Activated T-helper 2 cell treated with anti-CD3 and anti-CD28 coated beads, Interferon-gamma antibody, Interleukin-2, Interleukin-4, amounts not matched to agents 10 μg/mL and 5 μg/mL and 100 μg/mL, durations not matched to agents 14 hours and 24 hours and 36 hours (primary cell): ENCODE data around the gene PCCA. TPM values are rescaled to one million over a fixed set of nuclear protein-coding genes. Genes with fewer than 3 reads are reported as not detected.

Experiments
- DNase-seq: peaks from one replicate; pipeline ENCODE4 v3.0.0; 2021; ENCODE audit warnings: low spot score
- H3K27ac Mint-ChIP-seq: one replicate; pipeline ENCODE4 v1.8.0; 2021; ENCODE audit warnings: mixed read lengths
- H3K27me3 Mint-ChIP-seq: one replicate; pipeline ENCODE4 v1.8.0; 2021; ENCODE audit warnings: low read depth, mixed read lengths
- H3K36me3 Mint-ChIP-seq: one replicate; pipeline ENCODE4 v1.8.0; 2021; ENCODE audit warnings: low read depth, mixed read lengths
- H3K4me1 Mint-ChIP-seq: one replicate; pipeline ENCODE4 v1.8.0; 2021; ENCODE audit warnings: low read depth, mixed read lengths
- H3K4me3 Mint-ChIP-seq: one replicate; pipeline ENCODE4 v1.8.0; 2021; ENCODE audit warnings: low read depth, mild to moderate bottlenecking, moderate library complexity, mixed read lengths
- H3K9me3 Mint-ChIP-seq: one replicate; pipeline ENCODE4 v1.8.0; 2021; ENCODE audit warnings: mixed read lengths
- intact Hi-C: fragments of 100-400 bp; cut with micrococcal nuclease; formaldehyde crosslinking; loops from one replicate; pipeline ENCODE4 v1.15.1; 2023
- total RNA-seq: library from RNA; stranded (reverse); gene quantifications from 2 replicates; pipeline ENCODE4 v1.2.3, GENCODE V29; 2022

Gene PCCA
- total RNA-seq, 1 donor from 2014 or later: 6.7 TPM

DNA sequence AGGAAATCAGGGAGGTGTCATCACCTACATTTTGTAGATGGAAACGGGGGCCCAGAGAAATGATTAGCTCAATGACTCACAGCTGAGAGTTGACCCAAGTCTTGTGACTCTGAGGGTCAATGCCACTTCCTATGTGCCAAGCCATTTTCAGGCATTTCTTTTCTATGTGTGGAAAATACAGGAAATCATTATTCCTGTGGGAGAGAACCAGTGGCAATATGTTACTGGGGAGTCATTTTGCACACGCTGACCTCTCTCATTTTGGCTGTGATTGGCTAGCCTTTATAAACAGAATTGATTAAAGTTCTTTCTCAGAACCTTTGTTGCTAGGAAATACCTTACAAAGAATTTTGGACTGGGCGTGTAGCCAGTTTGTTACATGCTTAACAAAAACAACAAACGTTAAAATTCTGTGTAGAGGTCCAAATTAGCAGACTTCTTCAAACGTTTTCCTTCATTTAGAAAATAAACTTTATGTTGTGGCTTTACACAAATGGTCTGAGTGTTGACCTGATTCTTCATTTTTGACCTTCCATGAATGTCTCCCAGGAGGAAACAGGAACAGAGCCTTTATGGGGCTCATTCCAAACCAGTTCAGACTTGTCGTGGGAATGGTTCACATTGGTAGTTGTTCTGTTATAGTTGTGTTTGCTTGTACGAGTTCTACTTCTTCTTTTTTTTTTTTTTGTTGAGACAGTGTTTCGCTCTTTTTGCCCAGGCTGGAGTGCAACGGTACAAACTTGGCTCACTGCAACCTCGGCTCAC is 11.4 kb downstream of the PCCA start:
- no peaks in the 10 kb centered on the region for H3K36me3 Mint-ChIP-seq
- H3K4me1 Mint-ChIP-seq: peaks cover 4% of the 10 kb centered on the region
- no peaks in the 10 kb centered on the region for H3K9me3 Mint-ChIP-seq
- H3K27ac Mint-ChIP-seq: no peak overlapping the region
- peaks cover 4% of the 10 kb centered on the region for H3K27me3 Mint-ChIP-seq
- H3K4me3 Mint-ChIP-seq: no peak overlapping the region
- intact Hi-C loops: no loop called here
- DNase-seq: no peak

DNA sequence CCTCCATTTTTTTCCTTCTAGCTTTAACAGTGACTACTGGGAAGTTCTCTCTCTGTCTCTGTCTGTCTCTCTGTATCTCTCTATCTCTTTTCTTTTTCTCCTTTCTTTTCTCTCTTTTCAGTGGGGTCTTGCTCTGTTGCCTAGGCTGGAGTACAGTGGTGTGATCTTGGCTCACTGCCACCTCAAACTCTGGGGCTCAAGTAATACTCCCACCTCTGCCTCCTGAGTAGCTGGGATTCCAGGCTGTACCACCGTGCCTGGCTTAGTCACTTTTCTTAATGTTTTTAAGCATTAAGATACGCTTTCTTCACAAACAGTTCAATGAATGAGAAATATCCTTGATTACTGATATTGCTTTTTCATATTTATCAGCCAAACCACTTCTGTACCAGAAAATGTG is 13.1 kb downstream of the PCCA start:
- intact Hi-C loops: no loop called here
- no peak for DNase-seq
- peaks cover 4% of the 10 kb centered on the region for H3K4me1 Mint-ChIP-seq
- no peak overlapping the region for H3K27ac Mint-ChIP-seq
- H3K4me3 Mint-ChIP-seq: no peak overlapping the region
- H3K36me3 Mint-ChIP-seq: no peaks in the 10 kb centered on the region
- peaks cover 4% of the 10 kb centered on the region for H3K27me3 Mint-ChIP-seq
- no peaks in the 10 kb centered on the region for H3K9me3 Mint-ChIP-seq

DNA sequence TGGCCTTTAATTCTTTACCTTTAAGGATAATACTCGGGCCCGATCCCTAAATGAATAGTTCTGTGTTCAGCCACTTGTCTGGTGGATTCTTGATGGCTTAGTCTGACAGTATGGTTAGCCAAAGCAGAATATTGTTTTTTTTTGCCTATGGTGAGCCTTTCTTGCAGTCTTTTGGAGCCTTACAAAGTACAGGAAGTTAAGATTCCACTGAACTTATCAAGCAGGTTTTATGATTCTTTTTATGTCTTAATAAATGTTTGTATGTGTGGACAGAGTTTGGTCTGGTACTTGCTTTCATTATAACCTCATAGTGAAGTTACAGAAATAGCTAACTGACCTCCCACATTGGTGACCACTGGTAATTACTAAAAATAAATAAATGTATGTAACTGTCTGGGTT is 17.1 kb downstream of the PCCA start:
- Mint-ChIP-seq H3K9me3 (no peaks in the 10 kb centered on the region), H3K36me3 (no peaks in the 10 kb centered on the region), H3K4me3 (no peak overlapping the region), H3K27ac (no peak overlapping the region), H3K27me3 (no peaks in the 10 kb centered on the region), H3K4me1 (no peaks in the 10 kb centered on the region)
- DNase-seq: no peak
- intact Hi-C loops: no loop called here

GRCh38 chr13:100106705-100107104 is 17.8 kb downstream of the PCCA start:
- intact Hi-C loops: no loop called here
- Mint-ChIP-seq H3K27ac (no peak overlapping the region), H3K4me3 (no peak overlapping the region), H3K27me3 (no peaks in the 10 kb centered on the region), H3K9me3 (no peaks in the 10 kb centered on the region), H3K36me3 (no peaks in the 10 kb centered on the region), H3K4me1 (no peaks in the 10 kb centered on the region)
- DNase-seq: no peak

GRCh38 chr13:100108913-100109507 is 20.1 kb downstream of the PCCA start:
- no peak for DNase-seq
- intact Hi-C loops: no loop called here
- Mint-ChIP-seq H3K9me3 (no peaks in the 10 kb centered on the region), H3K27ac (no peak overlapping the region), H3K4me3 (no peak overlapping the region), H3K36me3 (no peaks in the 10 kb centered on the region), H3K27me3 (no peaks in the 10 kb centered on the region), H3K4me1 (no peaks in the 10 kb centered on the region)

DNA sequence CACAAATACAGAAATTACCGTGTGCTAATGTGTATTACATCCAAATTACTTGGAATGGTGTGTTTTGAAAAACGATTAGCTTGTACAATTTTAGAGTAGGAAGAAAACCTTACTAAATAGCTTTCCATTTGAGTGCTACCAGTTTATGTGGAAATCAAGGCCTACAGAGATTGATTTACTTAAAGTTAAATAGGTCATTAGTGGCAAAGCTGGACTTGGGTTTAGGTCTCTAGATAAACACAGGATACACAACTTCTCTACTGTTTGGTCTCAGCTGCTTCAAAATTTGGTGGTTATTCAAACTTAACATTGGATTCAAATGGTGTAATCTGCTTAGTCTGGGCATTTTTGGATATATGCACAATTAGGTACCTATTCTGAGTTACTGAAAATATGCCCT is 21.4 kb downstream of the PCCA start:
- intact Hi-C loops: no loop called here
- Mint-ChIP-seq H3K4me1 (peaks cover 4% of the 10 kb centered on the region), H3K36me3 (no peaks in the 10 kb centered on the region), H3K27me3 (no peaks in the 10 kb centered on the region), H3K4me3 (no peak overlapping the region), H3K9me3 (no peaks in the 10 kb centered on the region), H3K27ac (no peak overlapping the region)
- DNase-seq: no peak

DNA sequence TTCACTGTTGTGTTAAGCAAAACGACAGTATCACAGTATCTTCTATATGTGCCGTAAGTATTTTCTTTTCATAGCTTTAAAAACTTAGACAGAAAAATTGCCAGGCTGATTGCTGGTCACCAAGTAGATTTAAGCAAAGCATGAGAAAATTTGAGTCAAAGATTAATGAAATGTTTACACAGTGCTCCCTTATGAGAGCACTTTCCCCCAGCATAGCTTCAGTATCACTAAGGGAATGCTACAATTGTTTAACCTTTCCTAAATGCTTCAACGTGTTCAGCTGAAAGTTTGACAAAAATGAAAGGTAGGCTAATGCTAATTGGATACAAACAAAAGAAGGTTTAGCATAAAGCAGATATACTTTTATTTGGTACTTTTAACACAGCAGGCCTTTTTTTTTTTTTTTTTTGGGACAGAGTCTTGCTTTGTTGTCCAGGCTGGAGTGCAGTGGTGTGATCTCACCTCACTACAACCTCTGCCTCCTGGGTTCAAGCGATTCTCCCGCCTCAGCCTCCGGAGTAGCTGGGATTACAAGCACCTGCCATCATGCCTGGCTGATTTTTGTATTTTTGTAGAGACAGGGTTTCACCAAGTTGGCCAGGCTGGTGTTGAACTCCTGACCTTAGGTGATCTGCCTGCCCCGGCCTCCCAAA is 23.4 kb downstream of the PCCA start:
- no peaks in the 10 kb centered on the region for H3K36me3 Mint-ChIP-seq
- H3K27ac Mint-ChIP-seq: no peak overlapping the region
- no peaks in the 10 kb centered on the region for H3K9me3 Mint-ChIP-seq
- DNase-seq: no peak
- H3K27me3 Mint-ChIP-seq: no peaks in the 10 kb centered on the region
- intact Hi-C loops: no loop called here
- no peak overlapping the region for H3K4me3 Mint-ChIP-seq
- H3K4me1 Mint-ChIP-seq: peaks cover 11% of the 10 kb centered on the region

- no peaks in the 10 kb centered on the region for H3K27me3 Mint-ChIP-seq
- intact Hi-C loops: no loop called here
- H3K9me3 Mint-ChIP-seq: peaks cover 5% of the 10 kb centered on the region
Observed at GRCh38 chr13:100115693-100116254, 26.9 kb downstream of the PCCA start.

DNA sequence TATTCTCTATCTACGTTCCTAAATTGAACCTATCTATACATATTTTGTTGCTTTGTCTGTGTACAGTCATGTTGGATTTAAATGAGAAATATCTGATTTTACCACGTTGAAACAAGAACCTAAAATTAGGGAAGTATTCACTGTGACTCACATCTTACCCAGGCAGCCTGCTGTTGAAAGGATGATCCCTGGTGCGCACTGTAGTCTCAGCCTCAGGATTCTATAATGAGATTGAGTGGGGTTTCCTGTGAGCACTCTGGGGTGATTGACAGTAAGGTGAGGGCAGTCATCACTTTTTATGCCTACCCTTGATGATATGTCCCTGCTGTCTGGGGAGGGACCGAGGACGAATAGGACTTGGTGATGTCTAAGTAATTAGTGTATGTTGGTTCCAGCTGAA is 35.4 kb downstream of the PCCA start:
- Mint-ChIP-seq H3K27me3 (peaks cover 5% of the 10 kb centered on the region), H3K27ac (no peak overlapping the region), H3K4me3 (no peak overlapping the region), H3K36me3 (peaks cover 21% of the 10 kb centered on the region), H3K9me3 (peaks cover 17% of the 10 kb centered on the region), H3K4me1 (peaks cover 5% of the 10 kb centered on the region)
- intact Hi-C loops: no loop called here
- no peak for DNase-seq

More at GRCh38 chr13:100115693-100116254, 26.9 kb downstream of the PCCA start:
- peaks cover 11% of the 10 kb centered on the region for H3K4me1 Mint-ChIP-seq
- DNase-seq: no peak
- no peak overlapping the region for H3K27ac Mint-ChIP-seq
- no peak overlapping the region for H3K4me3 Mint-ChIP-seq
- peaks cover 5% of the 10 kb centered on the region for H3K36me3 Mint-ChIP-seq

GRCh38 chr13:100125946-100126345 is 37.1 kb downstream of the PCCA start:
- peaks cover 5% of the 10 kb centered on the region for H3K27me3 Mint-ChIP-seq
- H3K4me1 Mint-ChIP-seq: peaks cover 20% of the 10 kb centered on the region
- H3K27ac Mint-ChIP-seq: no peak overlapping the region
- H3K9me3 Mint-ChIP-seq: peaks cover 12% of the 10 kb centered on the region
- H3K36me3 Mint-ChIP-seq: peaks cover 16% of the 10 kb centered on the region
- no peak for DNase-seq
- no peak overlapping the region for H3K4me3 Mint-ChIP-seq
- intact Hi-C loops: no loop called here

GRCh38 chr13:100128373-100128772 is 39.5 kb downstream of the PCCA start:
- no peak overlapping the region for H3K4me3 Mint-ChIP-seq
- no peak overlapping the region for H3K27ac Mint-ChIP-seq
- H3K4me1 Mint-ChIP-seq: peaks cover 26% of the 10 kb centered on the region
- peaks cover 4% of the 10 kb centered on the region for H3K27me3 Mint-ChIP-seq
- H3K36me3 Mint-ChIP-seq: peaks cover 4% of the 10 kb centered on the region
- intact Hi-C loops: no loop called here
- no peak for DNase-seq
- no peaks in the 10 kb centered on the region for H3K9me3 Mint-ChIP-seq

DNA sequence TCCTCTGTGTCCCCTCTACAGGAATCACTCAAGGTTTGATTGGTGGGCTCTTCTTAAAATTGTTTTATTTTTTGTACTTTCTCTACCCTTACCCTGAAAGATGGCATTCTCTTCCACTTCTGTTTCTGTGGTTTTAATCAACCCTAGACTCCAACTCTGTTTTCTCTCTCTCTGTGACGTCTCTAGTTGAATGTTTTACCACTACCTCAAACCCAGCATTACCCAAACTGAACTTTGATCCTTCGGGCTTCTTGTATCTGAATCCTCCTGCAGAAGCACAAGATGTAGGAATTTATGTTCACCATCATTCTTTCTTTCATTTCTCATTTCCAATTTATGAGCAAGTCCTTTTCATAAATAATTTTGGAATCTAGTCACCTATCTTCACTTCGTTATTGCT is 39.9 kb downstream of the PCCA start:
- DNase-seq: no peak
- no peaks in the 10 kb centered on the region for H3K9me3 Mint-ChIP-seq
- H3K36me3 Mint-ChIP-seq: no peaks in the 10 kb centered on the region
- peaks cover 26% of the 10 kb centered on the region for H3K4me1 Mint-ChIP-seq
- intact Hi-C loops: no loop called here
- no peaks in the 10 kb centered on the region for H3K27me3 Mint-ChIP-seq
- H3K27ac Mint-ChIP-seq: no peak overlapping the region
- no peak overlapping the region for H3K4me3 Mint-ChIP-seq

DNA sequence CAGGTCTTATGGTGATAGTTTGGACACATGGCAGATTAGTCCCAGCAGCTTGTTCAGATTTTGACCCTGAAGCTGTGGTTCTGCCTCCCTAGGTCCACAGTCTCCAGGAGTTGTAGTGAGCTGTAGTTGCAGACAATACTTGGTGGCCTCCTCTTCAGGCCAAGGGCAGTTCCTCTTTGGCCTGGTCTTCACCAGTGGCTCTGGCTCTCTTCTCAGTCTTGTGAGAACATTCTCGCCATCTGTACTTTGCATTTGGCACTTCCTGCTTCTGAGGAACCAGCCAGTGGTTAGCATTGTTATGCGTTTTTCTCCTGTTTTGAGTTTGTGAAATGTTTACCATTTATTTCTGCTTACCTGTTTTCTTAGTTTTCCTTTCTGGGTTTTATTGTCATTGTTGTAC is 40.7 kb downstream of the PCCA start:
- no peak for DNase-seq
- Mint-ChIP-seq H3K36me3 (no peaks in the 10 kb centered on the region), H3K9me3 (no peaks in the 10 kb centered on the region), H3K27ac (peak overlapping the region; percentile 18), H3K4me1 (peaks cover 26% of the 10 kb centered on the region), H3K4me3 (no peak overlapping the region), H3K27me3 (no peaks in the 10 kb centered on the region)
- intact Hi-C loops: loop anchor here (10.0 kb wide), 1 partner anchor 75 kb away; no protein-coding TSS in a partner anchor
